H9 (cell line): ENCODE measurements around the gene GADD45GIP1. TPM values are rescaled to one million over a fixed set of nuclear protein-coding genes. Genes with fewer than 3 reads are reported as not detected.

ENCODE experiments used
- DNase-seq: peaks from one replicate; pipeline ENCODE4 v3.0.0-alpha.2; 2017
- H2AFZ ChIP-seq: one replicate; pipeline ENCODE4 v1.6.1; 2013; ENCODE audit warnings: mild to moderate bottlenecking, low read length, control low read depth, moderate library complexity
- H2AK5ac ChIP-seq: 2 replicates; pipeline ENCODE4 v1.6.1; 2013; ENCODE audit warnings: low read length, control low read depth, mixed read lengths; ENCODE audit not compliant: insufficient read length
- H2BK120ac ChIP-seq: one replicate; pipeline ENCODE4 v1.6.1; 2013; ENCODE audit warnings: low read depth, mild to moderate bottlenecking, low read length, control low read depth, inconsistent platforms; ENCODE audit not compliant: poor library complexity, severe bottlenecking
- H2BK12ac ChIP-seq: 2 replicates; pipeline ENCODE4 v1.6.1; 2013; ENCODE audit warnings: low read length, control low read depth, mixed read lengths, low read depth; ENCODE audit not compliant: insufficient read length
- H2BK15ac ChIP-seq: 2 replicates; pipeline ENCODE4 v1.6.1; 2013; ENCODE audit warnings: low read depth, low read length, control low read depth
- H2BK20ac ChIP-seq: one replicate; pipeline ENCODE4 v1.6.1; 2013; ENCODE audit warnings: low read depth, mild to moderate bottlenecking, low read length, control low read depth, inconsistent platforms; ENCODE audit not compliant: poor library complexity, severe bottlenecking
- H2BK5ac ChIP-seq: 2 replicates; pipeline ENCODE4 v1.6.1; 2013; ENCODE audit warnings: low read length, control low read depth, mixed read lengths; ENCODE audit not compliant: insufficient read length
- H3K14ac ChIP-seq: 2 replicates; pipeline ENCODE4 v1.6.1; 2013; ENCODE audit warnings: low read length, control low read depth; ENCODE audit not compliant: insufficient read depth
- H3K18ac ChIP-seq: 2 replicates; pipeline ENCODE4 v1.6.1; 2013; ENCODE audit warnings: low read depth, mild to moderate bottlenecking, mixed read lengths, low read length, control low read depth; ENCODE audit not compliant: insufficient read length
- H3K23ac ChIP-seq: 2 replicates; pipeline ENCODE4 v1.6.1; 2013; ENCODE audit warnings: low read length, control low read depth, mixed read lengths, low read depth; ENCODE audit not compliant: insufficient read length
- H3K23me2 ChIP-seq: 2 replicates; pipeline ENCODE4 v1.6.1; 2013; ENCODE audit warnings: low read depth, mild to moderate bottlenecking, mixed read lengths, low read length, control low read depth; ENCODE audit not compliant: insufficient read length, poor library complexity, severe bottlenecking
- H3K27ac ChIP-seq: 2 replicates; pipeline ENCODE4 v1.5.1; 2013; ENCODE audit warnings: low read length, control low read depth, mixed read lengths, low read depth; ENCODE audit not compliant: insufficient read length
- H3K27me3 ChIP-seq: 2 replicates; pipeline ENCODE4 v1.6.1; 2013; ENCODE audit warnings: low read length, control low read depth, inconsistent platforms; ENCODE audit not compliant: insufficient read depth
- H3K4ac ChIP-seq: 2 replicates; pipeline ENCODE4 v1.6.1; 2013; ENCODE audit warnings: low read depth, mild to moderate bottlenecking, control low read depth, inconsistent platforms, low read length, moderate library complexity
- H3K4me1 ChIP-seq: 2 replicates; pipeline ENCODE4 v1.6.1; 2013; ENCODE audit warnings: low read length, control low read depth, inconsistent platforms; ENCODE audit not compliant: insufficient read depth
- H3K4me2 ChIP-seq: 2 replicates; pipeline ENCODE4 v1.6.1; 2013; ENCODE audit warnings: low read length, control low read depth, mixed read lengths; ENCODE audit not compliant: insufficient read length, insufficient read depth
- H3K56ac ChIP-seq: 2 replicates; pipeline ENCODE4 v1.6.1; 2013; ENCODE audit warnings: low read depth, mild to moderate bottlenecking, mixed read lengths, low read length, control low read depth; ENCODE audit not compliant: insufficient read length
- H3K79me1 ChIP-seq: 2 replicates; pipeline ENCODE4 v1.6.1; 2013; ENCODE audit warnings: low read depth, mild to moderate bottlenecking, moderate library complexity, low read length, control low read depth, inconsistent platforms; ENCODE audit not compliant: insufficient read depth, poor library complexity, severe bottlenecking
- H3K79me2 ChIP-seq: 2 replicates; pipeline ENCODE4 v1.6.1; 2013; ENCODE audit warnings: low read length, control low read depth, inconsistent platforms; ENCODE audit not compliant: insufficient read depth
- H3K9ac ChIP-seq: 2 replicates; pipeline ENCODE4 v1.6.1; 2013; ENCODE audit warnings: low read length, control low read depth, mixed read lengths; ENCODE audit not compliant: insufficient read length; ENCODE audit errors: extremely low read depth
- H3K9me3 ChIP-seq: one replicate; pipeline ENCODE4 v1.6.1; 2013; ENCODE audit warnings: low read depth, low read length, inconsistent platforms; ENCODE audit not compliant: control insufficient read depth
- H3T11ph ChIP-seq: one replicate; pipeline ENCODE4 v1.6.1; 2013; ENCODE audit warnings: mild to moderate bottlenecking, low read length, control low read depth, inconsistent platforms
- H4K20me1 ChIP-seq: one replicate; pipeline ENCODE4 v1.6.1; 2013; ENCODE audit not compliant: control insufficient read depth, insufficient read length, insufficient read depth
- H4K5ac ChIP-seq: 2 replicates; pipeline ENCODE4 v1.6.1; 2013; ENCODE audit warnings: low read depth, mild to moderate bottlenecking, mixed read lengths, low read length, control low read depth; ENCODE audit not compliant: insufficient read length
- H4K8ac ChIP-seq: replicated peaks from 2 replicates; pipeline ENCODE4 v1.6.1; 2013; ENCODE audit warnings: low read length, control low read depth, mixed read lengths, low read depth; ENCODE audit not compliant: insufficient read length
- H4K91ac ChIP-seq: 2 replicates; pipeline ENCODE4 v1.6.1; 2013; ENCODE audit warnings: low read depth, mild to moderate bottlenecking, moderate library complexity, mixed read lengths, low read length, control low read depth; ENCODE audit not compliant: insufficient read length
- H3K27ac Mint-ChIP-seq, 3 experiments: 2 replicates in 2 of 3; 3 replicates in 1 of 3; pipeline ENCODE4 v1.8.0; 2020 to 2021; ENCODE audit warnings: mixed read lengths in 3 of 3, mild to moderate bottlenecking in 1 of 3, moderate library complexity in 1 of 3
- H3K27me3 Mint-ChIP-seq: 2 replicates; pipeline ENCODE4 v1.8.0; 2021; ENCODE audit warnings: low read depth, mild to moderate bottlenecking, moderate library complexity, mixed read lengths
- H3K36me3 Mint-ChIP-seq, 3 experiments: 2 replicates in 2 of 3; 3 replicates in 1 of 3; pipeline ENCODE4 v1.8.0; 2020 to 2021; ENCODE audit warnings: low read depth in 3 of 3, mixed read lengths in 3 of 3; ENCODE audit not compliant: insufficient read depth in 1 of 3
- H3K4me1 Mint-ChIP-seq, 2 experiments: 2 replicates each; pipeline ENCODE4 v1.8.0; 2020; ENCODE audit warnings: mixed read lengths in 2 of 2
- H3K4me3 Mint-ChIP-seq, 2 experiments: 2 replicates in 1 of 2; 3 replicates in 1 of 2; pipeline ENCODE4 v1.8.0; 2020 to 2021; ENCODE audit warnings: mild to moderate bottlenecking in 2 of 2, mixed read lengths in 2 of 2, moderate library complexity in 1 of 2
- H3K9me3 Mint-ChIP-seq, 2 experiments: 2 replicates in 1 of 2; 3 replicates in 1 of 2; pipeline ENCODE4 v1.8.0; 2020; ENCODE audit warnings: mild to moderate bottlenecking in 2 of 2, mixed read lengths in 2 of 2, moderate library complexity in 1 of 2
- CTCF ChIP-seq: fragments of 200-600 bp; sonication (generic); conservative IDR thresholded peaks from 3 replicates; pipeline ENCODE4 v1.8.0; 2021; ENCODE audit warnings: antibody characterized with exemption, mild to moderate bottlenecking
- whole genome bisulfite sequencing: extraction: QIAGEN DNeasy Blood & Tissue Kit; methylation state at CpG from one replicate; pipeline ENCODE4 v1.1.7; 2013; ENCODE audit warnings: missing lambda C conversion rate, low lambda C conversion rate, mixed read lengths; ENCODE audit not compliant: insufficient read length; ENCODE audit errors: extremely low coverage; 5-methylcytosine and 5-hydroxymethylcytosine counted together
- total RNA-seq: library from RNA; stranded (reverse); gene quantifications from 2 replicates; pipeline ENCODE4 v1.2.1, GENCODE V29; 2021

Gene GADD45GIP1
- total RNA-seq, 1 experiment from 2014 or later = 44.5 TPM

GRCh38 chr19:12935071-12935470 lies 22.0 kb downstream of the GADD45GIP1 start:
- no peak overlapping the region for H3K27ac ChIP-seq
- peaks cover 25 to 41% of the 10 kb centered on the region in 2 experiments for H3K4me1 Mint-ChIP-seq
- no peak overlapping the region for H3K4me2 ChIP-seq
- H3K9me3 ChIP-seq = no peaks in the 10 kb centered on the region
- H3K27me3 ChIP-seq = no peaks in the 10 kb centered on the region
- WGBS = no CpG with 5 or more reads among the region's 10 CpGs
- no peaks in the 10 kb centered on the region; the same call in 1 of the 2 replicates for H3K4me1 ChIP-seq
- no peak overlapping the region for H3K9ac ChIP-seq
- H2BK12ac ChIP-seq = no peak overlapping the region
- DNase-seq = no peak
- no peak overlapping the region for H3K27ac Mint-ChIP-seq
- H3K23ac ChIP-seq = no peak overlapping the region
- H2AK5ac ChIP-seq = no peak overlapping the region
- no peaks in the 10 kb centered on the region for H4K20me1 ChIP-seq
- H3T11ph ChIP-seq = no peak overlapping the region
- H3K27me3 Mint-ChIP-seq = no peaks in the 10 kb centered on the region; the same call in 1 of the 2 replicates
- peaks cover 11% of the 10 kb centered on the region for H3K23me2 ChIP-seq
- H3K18ac ChIP-seq = no peak overlapping the region
- H4K5ac ChIP-seq = no peak overlapping the region
- no peak overlapping the region for H3K56ac ChIP-seq
- no peak overlapping the region for H2BK15ac ChIP-seq
- no peak for TF ChIP-seq CTCF
- H3K14ac ChIP-seq = no peak overlapping the region
- H3K36me3 Mint-ChIP-seq = peaks cover 22 to 36% (median 25%) of the 10 kb centered on the region in 3 experiments
- H3K79me1 ChIP-seq = peaks cover 9% of the 10 kb centered on the region
- no peak overlapping the region for H2BK120ac ChIP-seq
- H2BK5ac ChIP-seq = no peak overlapping the region
- H2BK20ac ChIP-seq = no peak overlapping the region
- no peak overlapping the region for H3K4ac ChIP-seq
- H4K8ac ChIP-seq = no peak overlapping the region
- no peak overlapping the region for H4K91ac ChIP-seq
- H3K9me3 Mint-ChIP-seq = no peaks in the 10 kb centered on the region; a peak in 1 of 5 replicates
- peaks cover 16% of the 10 kb centered on the region; the same call in 1 of the 2 replicates for H3K79me2 ChIP-seq
- H3K4me3 Mint-ChIP-seq = 0 out of 5 replicates have a peak overlapping the region, but pooled peaks of 1 of the 2 experiments have one; percentile 12
- H2AFZ ChIP-seq = no peak overlapping the region
